Measurements from ENCODE around the gene FBXL13.

DNA sequence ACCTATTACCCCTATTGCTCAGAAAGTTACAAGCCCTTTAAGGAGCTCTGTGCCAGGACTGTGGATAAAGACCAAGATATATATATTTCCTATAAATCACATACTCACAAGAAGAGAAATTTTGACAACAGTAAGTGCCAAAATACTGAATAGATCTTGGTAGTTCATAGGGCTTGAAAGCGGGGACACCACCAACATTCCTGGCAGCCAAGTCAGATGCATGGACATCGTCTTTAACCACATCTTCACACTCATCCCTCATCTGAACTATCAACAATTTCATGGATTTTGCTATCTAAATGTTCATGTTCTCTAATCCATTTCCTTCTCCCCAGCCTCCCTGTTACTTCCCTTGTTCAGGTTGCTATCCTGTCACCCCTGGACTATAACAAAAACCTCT, 229.2 kb downstream of the FBXL13 start:
- TF ChIP-seq POLR2A (IDR thresholded peaks at IDR 0.05): no peak
- TF ChIP-seq, protein P1, sequence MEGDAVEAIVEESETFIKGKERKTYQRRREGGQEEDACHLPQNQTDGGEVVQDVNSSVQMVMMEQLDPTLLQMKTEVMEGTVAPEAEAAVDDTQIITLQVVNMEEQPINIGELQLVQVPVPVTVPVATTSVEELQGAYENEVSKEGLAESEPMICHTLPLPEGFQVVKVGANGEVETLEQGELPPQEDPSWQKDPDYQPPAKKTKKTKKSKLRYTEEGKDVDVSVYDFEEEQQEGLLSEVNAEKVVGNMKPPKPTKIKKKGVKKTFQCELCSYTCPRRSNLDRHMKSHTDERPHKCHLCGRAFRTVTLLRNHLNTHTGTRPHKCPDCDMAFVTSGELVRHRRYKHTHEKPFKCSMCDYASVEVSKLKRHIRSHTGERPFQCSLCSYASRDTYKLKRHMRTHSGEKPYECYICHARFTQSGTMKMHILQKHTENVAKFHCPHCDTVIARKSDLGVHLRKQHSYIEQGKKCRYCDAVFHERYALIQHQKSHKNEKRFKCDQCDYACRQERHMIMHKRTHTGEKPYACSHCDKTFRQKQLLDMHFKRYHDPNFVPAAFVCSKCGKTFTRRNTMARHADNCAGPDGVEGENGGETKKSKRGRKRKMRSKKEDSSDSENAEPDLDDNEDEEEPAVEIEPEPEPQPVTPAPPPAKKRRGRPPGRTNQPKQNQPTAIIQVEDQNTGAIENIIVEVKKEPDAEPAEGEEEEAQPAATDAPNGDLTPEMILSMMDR (IDR thresholded peaks at IDR 0.05): no peak
